HUES6 (cell line): ENCODE data around the gene PVR.
"Not testable (repeated sequence)": the region's sequence is repeated elsewhere in the genome, so short reads cannot be mapped to it uniquely, and the experiment has no call there.

Experiments
- H3K27ac ChIP-seq: 2 replicates; pipeline ENCODE4 v1.7.0; 2013; ENCODE audit warnings: low read depth, mild to moderate bottlenecking, low read length, inconsistent platforms
- H3K27me3 ChIP-seq: 2 replicates; pipeline ENCODE4 v1.6.1; 2013; ENCODE audit warnings: low read length; ENCODE audit not compliant: control insufficient read depth, insufficient read depth
- H3K36me3 ChIP-seq: 2 replicates; pipeline ENCODE4 v1.6.1; 2013; ENCODE audit warnings: low read length; ENCODE audit not compliant: control insufficient read depth, insufficient read depth
- H3K4me1 ChIP-seq: 2 replicates; pipeline ENCODE4 v1.6.1; 2013; ENCODE audit warnings: low read length; ENCODE audit not compliant: control insufficient read depth, insufficient read depth
- H3K4me3 ChIP-seq: 2 replicates; pipeline ENCODE4 v1.5.1; 2013; ENCODE audit warnings: low read depth, low read length
- H3K9ac ChIP-seq: one replicate; pipeline ENCODE4 v1.6.1; 2013; ENCODE audit warnings: mild to moderate bottlenecking, low read length
- H3K9me3 ChIP-seq: 2 replicates; pipeline ENCODE4 v1.6.1; 2013; ENCODE audit warnings: low read depth, low read length; ENCODE audit not compliant: control insufficient read depth, insufficient read depth

The PVR gene

GRCh38 chr19:44607049-44607448 lies 36.7 kb upstream of the PVR start:
- H3K9ac ChIP-seq: no peak overlapping the region
- H3K9me3 ChIP-seq: no peaks in the 10 kb centered on the region
- peaks cover 30% of the 10 kb centered on the region for H3K4me1 ChIP-seq
- H3K27me3 ChIP-seq: no peaks in the 10 kb centered on the region
- H3K36me3 ChIP-seq: no peaks in the 10 kb centered on the region
- no peak overlapping the region for H3K4me3 ChIP-seq
- no peak overlapping the region for H3K27ac ChIP-seq

- no peaks in the 10 kb centered on the region for H3K9me3 ChIP-seq
- H3K36me3 ChIP-seq: no peaks in the 10 kb centered on the region
- H3K4me1 ChIP-seq: peaks cover 26% of the 10 kb centered on the region
- H3K9ac ChIP-seq: no peak overlapping the region
- H3K4me3 ChIP-seq: no peak overlapping the region
- no peak overlapping the region for H3K27ac ChIP-seq
- H3K27me3 ChIP-seq: no peaks in the 10 kb centered on the region
These were observed 35.8 kb upstream of the PVR start for GRCh38 chr19:44607917-44608316.

GRCh38 chr19:44608391-44608821 lies 35.3 kb upstream of the PVR start:
- no peak overlapping the region for H3K9ac ChIP-seq
- H3K36me3 ChIP-seq: no peaks in the 10 kb centered on the region
- no peak overlapping the region for H3K27ac ChIP-seq
- H3K9me3 ChIP-seq: no peaks in the 10 kb centered on the region
- no peak overlapping the region for H3K4me3 ChIP-seq
- H3K4me1 ChIP-seq: peaks cover 23% of the 10 kb centered on the region
- no peaks in the 10 kb centered on the region for H3K27me3 ChIP-seq

- H3K27ac ChIP-seq: no peak overlapping the region
- H3K9me3 ChIP-seq: no peaks in the 10 kb centered on the region
- H3K27me3 ChIP-seq: no peaks in the 10 kb centered on the region
- peaks cover 15% of the 10 kb centered on the region for H3K4me1 ChIP-seq
- H3K4me3 ChIP-seq: no peak overlapping the region
- H3K36me3 ChIP-seq: no peaks in the 10 kb centered on the region
- no peak overlapping the region for H3K9ac ChIP-seq
These were observed 34.5 kb upstream of the PVR start for GRCh38 chr19:44609219-44609618.

GRCh38 chr19:44610497-44610896 lies 33.2 kb upstream of the PVR start:
- H3K4me1 ChIP-seq: peaks cover 14% of the 10 kb centered on the region
- not testable (repeated sequence) for H3K36me3 ChIP-seq, H3K27me3 ChIP-seq, H3K4me3 ChIP-seq, H3K9ac ChIP-seq, H3K27ac ChIP-seq, H3K9me3 ChIP-seq

GRCh38 chr19:44611812-44612295 lies 31.9 kb upstream of the PVR start:
- Histone ChIP-seq H3K27me3 (no peaks in the 10 kb centered on the region), H3K9me3 (no peaks in the 10 kb centered on the region), H3K4me3 (no peak overlapping the region), H3K27ac (no peak overlapping the region), H3K9ac (no peak overlapping the region), H3K4me1 (peaks cover 16% of the 10 kb centered on the region), H3K36me3 (no peaks in the 10 kb centered on the region)

GRCh38 chr19:44613295-44614178 lies 30.2 kb upstream of the PVR start, which contains the start of gene IGSF23:
Gene IGSF23, plus strand, starts transcription at chr19:44613563. Its CDS starts 83 bp downstream, at chr19:44613646.
- H3K36me3 ChIP-seq: no peaks in the 10 kb centered on the region
- peaks cover 6% of the 10 kb centered on the region for H3K4me1 ChIP-seq
- no peak within 1 kb of the TSS for H3K4me3 ChIP-seq
- H3K9me3 ChIP-seq: no peaks in the 10 kb centered on the region
- H3K27me3 ChIP-seq: no peaks in the 10 kb centered on the region
- H3K27ac ChIP-seq: no peak within 1 kb of the TSS
- no peak within 1 kb of the TSS for H3K9ac ChIP-seq

GRCh38 chr19:44614313-44614712 lies 29.4 kb upstream of the PVR start:
- Histone ChIP-seq H3K27me3 (no peaks in the 10 kb centered on the region), H3K9me3 (no peaks in the 10 kb centered on the region), H3K9ac (no peak overlapping the region), H3K36me3 (no peaks in the 10 kb centered on the region), H3K27ac (no peak overlapping the region), H3K4me1 (peaks cover 6% of the 10 kb centered on the region), H3K4me3 (no peak overlapping the region)

GRCh38 chr19:44615863-44616247 lies 27.9 kb upstream of the PVR start:
- H3K9me3 ChIP-seq: no peaks in the 10 kb centered on the region
- H3K27ac ChIP-seq: no peak overlapping the region
- no peak overlapping the region for H3K9ac ChIP-seq
- peaks cover 6% of the 10 kb centered on the region for H3K4me1 ChIP-seq
- no peaks in the 10 kb centered on the region for H3K36me3 ChIP-seq
- no peak overlapping the region for H3K4me3 ChIP-seq
- no peaks in the 10 kb centered on the region for H3K27me3 ChIP-seq

GRCh38 chr19:44617110-44617880 lies 26.4 kb upstream of the PVR start:
- Histone ChIP-seq H3K36me3 (no peaks in the 10 kb centered on the region), H3K9me3 (no peaks in the 10 kb centered on the region), H3K4me3 (no peak overlapping the region), H3K27ac (no peak overlapping the region), H3K4me1 (peaks cover 3% of the 10 kb centered on the region), H3K27me3 (no peaks in the 10 kb centered on the region), H3K9ac (no peak overlapping the region)
